K562 (cell line): ENCODE results near the gene ALOX12. TPM values are rescaled to one million over a fixed set of nuclear protein-coding genes. Genes with fewer than 3 reads are reported as not detected.

Experiments
- ATAC-seq: fragments of 200-7000 bp; cut with Tn5 transposase; 3 replicates; pipeline ENCODE4 v1.9.1; 2020; ENCODE audit warnings: moderate library complexity
- BruUV-seq: library from RNA; stranded (reverse); fragments of 400-500 nt; replicated peaks from 2 replicates; lab custom pipeline; 2021; lab: Mats Ljungman, UMichigan
- CTCF ChIA-PET: fragments of 300-600 bp; formaldehyde crosslinking; extraction: SDS; loops from one replicate; lab custom pipeline; 2021; ENCODE audit warnings: low intra/inter-chr PET ratio; lab: Yijun Ruan, JAX
- POLR2A ChIA-PET: fragments of 300-600, 350-650 bp; sonication (Branson Sonifier 250); formaldehyde crosslinking; extraction: SDS; loops from one replicate; lab custom pipeline; 2021; ENCODE audit warnings: antibody characterized with exemption, inconsistent platforms; lab: Yijun Ruan, JAX
- DNase-seq, 4 experiments: peaks; one replicate each; pipeline versions ENCODE4 v3.0.0 to v3.0.0-alpha.2; 2011 to 2018; ENCODE audit warnings: low spot score in 3 of 4, mixed read lengths in 3 of 4; ENCODE audit errors: extremely low read depth in 1 of 4
- FAIRE-seq: peaks from 2 replicates; lab custom pipeline; 2011; peaks lifted over from hg19 to GRCh38; lab: Jason Lieb, UNC
- H2AFZ ChIP-seq: 2 replicates; pipeline ENCODE4 v1.6.0; 2011; ENCODE audit warnings: low read depth, low read length, control low read depth, inconsistent platforms
- H3K27ac ChIP-seq: fragments of 200-600 bp; 3 replicates; pipeline ENCODE4 v1.8.0; 2011; ENCODE audit warnings: low read depth, mild to moderate bottlenecking, control low read depth, inconsistent platforms, low read length, moderate library complexity, mixed read lengths; ENCODE audit errors: extremely low read depth
- H3K27me3 ChIP-seq, 2 experiments: fragments of 300-600 bp in 1 of 2; 2 replicates in 1 of 2; 3 replicates in 1 of 2; pipeline versions ENCODE4 v1.6.0 to v1.8.0; 2011; ENCODE audit warnings: inconsistent platforms in 2 of 2, low read length in 2 of 2, mild to moderate bottlenecking in 1 of 2, mixed read lengths in 1 of 2, moderate library complexity in 1 of 2; ENCODE audit not compliant: control insufficient read depth in 2 of 2, insufficient read depth in 2 of 2
- H3K36me3 ChIP-seq: fragments of 300-600 bp; 3 replicates; pipeline ENCODE4 v1.8.0; 2011; ENCODE audit warnings: mild to moderate bottlenecking, low read length, inconsistent platforms; ENCODE audit not compliant: control insufficient read depth, insufficient read depth
- H3K4me1 ChIP-seq, 2 experiments: fragments of 200-600 bp in 1 of 2; replicated peaks in 1 of 2; 2 replicates in 1 of 2; 3 replicates in 1 of 2; pipeline versions ENCODE4 v1.5.1 to v1.8.0; 2011; ENCODE audit warnings: inconsistent platforms in 2 of 2, low read length in 2 of 2, mild to moderate bottlenecking in 1 of 2, mixed read lengths in 1 of 2, moderate library complexity in 1 of 2; ENCODE audit not compliant: control insufficient read depth in 2 of 2, insufficient read depth in 2 of 2
- H3K4me2 ChIP-seq: 2 replicates; pipeline ENCODE4 v1.6.1; 2011; ENCODE audit warnings: low read length, control low read depth, inconsistent platforms, mixed read lengths; ENCODE audit not compliant: insufficient read depth
- H3K4me3 ChIP-seq: fragments of 200-600 bp; sonication (generic), shearing (Covaris generic); 2 replicates; pipeline ENCODE4 v1.5.1; 2016; ENCODE audit warnings: control low read depth, inconsistent platforms
- H3K79me2 ChIP-seq: fragments of 200-600 bp; 3 replicates; pipeline ENCODE4 v1.8.0; 2011; ENCODE audit warnings: low read length, inconsistent platforms; ENCODE audit not compliant: control insufficient read depth, insufficient read depth
- H3K9ac ChIP-seq, 2 experiments: 2 replicates each; pipeline versions ENCODE4 v1.6.0 to v1.6.1; 2011; ENCODE audit warnings: low read depth in 2 of 2, low read length in 2 of 2, control low read depth in 1 of 2, inconsistent platforms in 1 of 2, mild to moderate bottlenecking in 1 of 2, mixed read lengths in 1 of 2; ENCODE audit not compliant: insufficient read depth in 1 of 2
- H3K9me1 ChIP-seq: one replicate; pipeline ENCODE4 v1.6.0; 2011; ENCODE audit warnings: inconsistent platforms, mild to moderate bottlenecking, low read length, moderate library complexity; ENCODE audit not compliant: control insufficient read depth, insufficient read depth
- H3K9me3 ChIP-seq: replicated peaks from 2 replicates; pipeline ENCODE4 v1.5.1; 2011; ENCODE audit warnings: low read depth, low read length, inconsistent platforms; ENCODE audit not compliant: control insufficient read depth, insufficient read depth
- H4K20me1 ChIP-seq: replicated peaks from 2 replicates; pipeline ENCODE4 v1.6.1; 2011; ENCODE audit warnings: low read length, inconsistent platforms, mixed read lengths; ENCODE audit not compliant: control insufficient read depth, insufficient read depth
- XRCC3 ChIP-seq: fragments of 450-650 bp; IDR thresholded peaks from 2 replicates; pipeline ENCODE4 v1.6.1; 2017; ENCODE audit warnings: mild to moderate bottlenecking, moderate library complexity
- ZNF197 ChIP-seq: fragments of 200-800 bp; sonication (Bioruptor generic); IDR thresholded peaks from 2 replicates; pipeline ENCODE4 v1.6.1; 2016; ENCODE audit warnings: low read depth, missing genetic modification characterization, missing compliant biosample characterization
- ZNF274 ChIP-seq: IDR thresholded peaks from 2 replicates; pipeline ENCODE4 v1.6.1; 2011; ENCODE audit warnings: low read depth, mild to moderate bottlenecking, low read length, moderate library complexity, borderline replicate concordance
- ZNF766 ChIP-seq: fragments of 200-800 bp; sonication (Bioruptor generic); conservative IDR thresholded peaks from 2 replicates; pipeline ENCODE4 v1.6.1; 2016; ENCODE audit warnings: missing genetic modification characterization, missing compliant biosample characterization
- ZNF785 ChIP-seq: fragments of 250-450 bp; sonication (Bioruptor Pico); IDR thresholded peaks from 2 replicates; pipeline ENCODE4 v1.4.0; 2020; ENCODE audit warnings: mild to moderate bottlenecking
- WGBS: fragments of 100-300 bp; shearing (Covaris generic); methylation state at CpG from one replicate; pipeline ENCODE4 v1.1.6; 2016; ENCODE audit warnings: low coverage, mixed read lengths; ENCODE audit not compliant: insufficient coverage; ENCODE audit errors: missing lambda C conversion rate; 5-methylcytosine and 5-hydroxymethylcytosine counted together
- in situ Hi-C: fragments of 300-500 bp; cut with MboI; formaldehyde crosslinking; loops from 4 replicates; pipeline ENCODE4 v1.15.0; 2018; ENCODE audit warnings: inconsistent platforms, mixed read lengths
- intact Hi-C: fragments of 100-400 bp; cut with micrococcal nuclease; formaldehyde crosslinking; loops from 2 replicates; pipeline ENCODE4 v1.14.2; 2022
- polyA plus RNA-seq, 8 experiments: library from polyadenylated mRNA; depleted of rRNA in 4 of 8; stranded (reverse) in 5 of 8; unstranded in 3 of 8; fragments of >200 nt; fragmentation: Nextera tagmentation in 2 of 8; fragmentation: Illumina TruSeq in 1 of 8; extraction: Ambion mirVana in 2 of 8; extraction: Trizol in 1 of 8; gene quantifications; 2 replicates each; pipeline versions ENCODE4 v1.2.1 to v1.2.3, GENCODE V29; 2011 to 2014; ENCODE audit warnings: inconsistent platforms in 1 of 8, missing spikeins in 1 of 8
- total RNA-seq, 7 experiments: library from RNA; depleted of rRNA in 6 of 7; stranded (reverse); fragments of >200 nt in 6 of 7; fragmentation: Illumina TruSeq in 2 of 7; extraction: Trizol in 2 of 7; gene quantifications; 2 replicates each; pipeline versions ENCODE4 v1.2.1 to v1.2.3, GENCODE V29; 2011 to 2021; ENCODE audit warnings: low replicate concordance in 1 of 7

Gene ALOX12
- total and polyA plus RNA-seq, 9 of the 15 experiments (the other 6 are each of a cell fraction or from before 2014, with no cell fraction given), result 0.09 to 1.1 (median 0.47) TPM; not detected in 1

DNA sequence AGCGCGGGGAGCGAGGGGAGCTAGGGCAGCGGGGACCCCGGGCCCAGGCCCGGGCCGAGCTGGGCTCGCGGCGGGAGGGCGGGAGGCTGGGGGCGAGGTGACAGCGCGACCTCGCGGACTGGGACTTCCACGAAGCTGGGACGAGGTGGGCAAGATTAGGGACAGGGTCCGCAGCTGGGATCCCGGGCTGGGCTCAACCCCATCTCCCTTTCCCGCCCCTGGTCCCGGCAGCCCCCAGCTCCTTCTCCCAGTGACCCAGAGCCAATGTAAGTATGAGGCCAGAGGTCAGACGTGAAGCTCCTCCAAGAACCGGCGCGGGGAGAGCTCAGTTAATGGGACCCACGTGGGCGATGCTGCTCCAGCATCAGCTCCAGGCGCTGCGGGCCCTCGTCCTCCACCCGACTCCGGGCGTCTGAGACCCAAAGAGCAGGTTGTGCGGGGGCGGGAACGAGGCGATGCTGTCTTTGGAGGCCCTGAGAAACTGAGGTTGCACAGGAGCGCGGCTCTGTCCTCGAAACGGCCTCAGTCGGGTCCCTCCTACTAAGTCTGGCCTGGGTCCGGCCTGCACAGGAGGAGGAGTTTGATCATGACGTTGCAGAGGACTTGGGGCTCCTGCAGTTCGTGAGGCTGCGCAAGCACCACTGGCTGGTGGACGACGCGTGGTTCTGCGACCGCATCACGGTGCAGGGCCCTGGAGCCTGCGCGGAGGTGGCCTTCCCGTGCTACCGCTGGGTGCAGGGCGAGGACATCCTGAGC, 585 bp downstream of the ALOX12 start:
- intact Hi-C loops, result no loop called here
- H3K9ac ChIP-seq, result peak overlapping the region in 1 of 2 experiments; percentile 17; a peak in 1 of 4 replicates
- TF ChIP-seq ZNF766 (no peak), ZNF274 (no peak), ZNF785 (CRISPR knock-in tag) (no peak), XRCC3 (no peak), ZNF197 (CRISPR knock-in tag) (no peak)
- TF ChIP-seq, all 486 proteins: peak for 0
- no peak overlapping the region for H3K4me2 ChIP-seq
- no peak overlapping the region for H3K4me3 ChIP-seq
- peaks cover 4% of the 10 kb centered on the region; the same call in 2 of the 3 replicates for H3K79me2 ChIP-seq
- no peaks in the 10 kb centered on the region for H3K9me1 ChIP-seq
- ATAC-seq (no peak), DNase-seq (no peak), FAIRE-seq (no peak)
- no peaks in the 10 kb centered on the region for H3K9me3 ChIP-seq
- peaks cover 41% of the 10 kb centered on the region for H3K36me3 ChIP-seq
- peaks cover 41 to 44% of the 10 kb centered on the region in 2 experiments for H3K4me1 ChIP-seq
- H4K20me1 ChIP-seq, result no peaks in the 10 kb centered on the region
- H3K27ac ChIP-seq, result no peak overlapping the region
- ChIA-PET CTCF (no interaction called here), POLR2A (interaction anchor here (0.9 to 1.1 kb wide), 2 partner anchors 11 to 16 kb away, joined by 3 to 4 read pairs; no protein-coding TSS in a partner anchor)
- in situ Hi-C loops, result no loop called here
- H2AFZ ChIP-seq, result no peak overlapping the region
- BruUV-seq, result no TSS peak
- H3K27me3 ChIP-seq, result no peaks in the 10 kb centered on the region
- 96% methylated on average over 21 of the region's 58 CpGs for WGBS
